Subcutaneous abdominal adipose tissue (tissue), 5 donors: ENCODE results near the gene POMT1.
"Not testable (repeated sequence)": the region's sequence is repeated elsewhere in the genome, so short reads cannot be mapped to it uniquely, and the experiment has no call there.

ENCODE experiments used
- H3K27ac ChIP-seq: one replicate; pipeline ENCODE4 v1.7.0; 2013; ENCODE audit warnings: low read depth, mild to moderate bottlenecking, inconsistent platforms, low read length, moderate library complexity
- H3K27me3 ChIP-seq, 5 donors: one replicate each; pipeline ENCODE4 v1.7.0; 2013; ENCODE audit warnings: low read length in 5 of 5, inconsistent platforms in 1 of 5; ENCODE audit not compliant: control insufficient read depth in 5 of 5, insufficient read depth in 4 of 5
- H3K36me3 ChIP-seq, 5 donors: one replicate each; pipeline ENCODE4 v1.7.0; 2013; ENCODE audit warnings: low read length in 5 of 5; ENCODE audit not compliant: control insufficient read depth in 5 of 5, insufficient read depth in 5 of 5
- H3K4me1 ChIP-seq, 5 donors: one replicate each; pipeline ENCODE4 v1.7.0; 2013; ENCODE audit warnings: low read length in 5 of 5, mild to moderate bottlenecking in 3 of 5, moderate library complexity in 1 of 5; ENCODE audit not compliant: control insufficient read depth in 5 of 5, insufficient read depth in 5 of 5
- H3K4me3 ChIP-seq, 5 donors: one replicate each; pipeline ENCODE4 v1.7.0; 2013; ENCODE audit warnings: low read length in 5 of 5, low read depth in 1 of 5
- H3K9ac ChIP-seq, 5 donors: one replicate each; pipeline ENCODE4 v1.7.0; 2013; ENCODE audit warnings: low read length in 5 of 5, mild to moderate bottlenecking in 4 of 5, moderate library complexity in 3 of 5
- H3K9me3 ChIP-seq, 5 donors: one replicate each; pipeline ENCODE4 v1.7.0; 2013; ENCODE audit warnings: low read length in 5 of 5; ENCODE audit not compliant: control insufficient read depth in 5 of 5
- donor health status: healthy.
- donor health status: healthy.
- donor health status: healthy.
- donor health status: healthy.
- donor health status: healthy.

Gene POMT1

GRCh38 chr9:131545786-131546335 lies 43.1 kb downstream of the POMT1 start:
- peaks cover 8 to 37% (median 22%) of the 10 kb centered on the region in 5 donors for H3K27me3 ChIP-seq
- no peak overlapping the region for H3K27ac ChIP-seq
- peaks cover 0 to 16% (median 10%) of the 10 kb centered on the region in 5 donors for H3K4me1 ChIP-seq
- no peaks in the 10 kb centered on the region for H3K36me3 ChIP-seq
- H3K9me3 ChIP-seq = peaks cover 0 to 18% (median 14%) of the 10 kb centered on the region in 5 donors
- H3K4me3 ChIP-seq = no peak overlapping the region
- no peak overlapping the region for H3K9ac ChIP-seq

DNA sequence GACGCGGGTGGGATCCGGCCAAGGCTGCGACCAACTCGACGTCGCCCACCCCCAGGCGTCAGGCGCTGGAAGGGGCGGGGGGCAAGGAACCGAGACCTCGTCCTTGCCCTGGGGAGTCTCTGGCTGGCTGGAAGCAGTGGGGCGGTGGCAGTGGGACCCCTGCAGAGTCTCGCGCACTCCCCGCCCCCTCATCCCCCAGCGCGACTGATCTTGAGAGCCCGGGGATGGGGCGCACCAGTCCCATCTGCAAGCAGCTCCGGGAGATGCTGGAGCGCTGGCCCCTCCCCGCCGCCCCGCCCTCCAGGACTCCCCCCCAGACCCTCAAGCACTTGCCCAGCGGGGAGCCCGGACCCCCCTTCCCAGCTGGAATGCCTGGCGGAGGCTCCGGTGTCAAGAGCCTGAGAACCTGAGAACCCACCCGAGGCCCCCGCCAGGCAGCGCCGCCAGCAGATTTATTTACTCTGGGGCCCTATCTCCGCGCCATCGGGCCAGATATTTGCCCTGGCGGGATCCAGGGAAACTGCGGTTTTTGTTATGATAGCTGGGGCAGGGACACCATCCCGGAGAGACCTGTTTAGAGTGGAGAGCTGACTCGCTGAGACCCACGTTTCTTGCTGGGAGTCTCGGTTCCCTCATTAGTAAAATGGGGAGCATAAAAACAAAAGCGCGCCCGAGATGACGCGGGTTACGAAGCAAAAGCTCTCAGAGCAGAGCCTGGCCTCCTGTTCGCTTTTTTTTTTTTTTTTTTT lies 43.8 kb downstream of the POMT1 start:
- H3K27ac ChIP-seq = no peak overlapping the region
- H3K36me3 ChIP-seq = no peaks in the 10 kb centered on the region
- no peak overlapping the region for H3K9ac ChIP-seq
- H3K9me3 ChIP-seq = peaks cover 0 to 18% (median 14%) of the 10 kb centered on the region in 5 donors
- peaks cover 8 to 37% (median 22%) of the 10 kb centered on the region in 5 donors for H3K27me3 ChIP-seq
- H3K4me3 ChIP-seq = peak overlapping the region in 3 of 5 donors; percentile 8 to 31 (median 29)
- H3K4me1 ChIP-seq = peaks cover 0 to 16% (median 10%) of the 10 kb centered on the region in 5 donors

- H3K27me3 ChIP-seq = peaks cover 22 to 55% (median 33%) of the 10 kb centered on the region in 5 donors
- H3K27ac ChIP-seq, H3K9ac ChIP-seq, H3K9me3 ChIP-seq, H3K4me3 ChIP-seq, H3K36me3 ChIP-seq: not testable (repeated sequence)
- H3K4me1 ChIP-seq = peaks cover 0 to 16% (median 10%) of the 10 kb centered on the region in 5 donors
These were observed 46.5 kb downstream of the POMT1 start for GRCh38 chr9:131549186-131549585.

DNA sequence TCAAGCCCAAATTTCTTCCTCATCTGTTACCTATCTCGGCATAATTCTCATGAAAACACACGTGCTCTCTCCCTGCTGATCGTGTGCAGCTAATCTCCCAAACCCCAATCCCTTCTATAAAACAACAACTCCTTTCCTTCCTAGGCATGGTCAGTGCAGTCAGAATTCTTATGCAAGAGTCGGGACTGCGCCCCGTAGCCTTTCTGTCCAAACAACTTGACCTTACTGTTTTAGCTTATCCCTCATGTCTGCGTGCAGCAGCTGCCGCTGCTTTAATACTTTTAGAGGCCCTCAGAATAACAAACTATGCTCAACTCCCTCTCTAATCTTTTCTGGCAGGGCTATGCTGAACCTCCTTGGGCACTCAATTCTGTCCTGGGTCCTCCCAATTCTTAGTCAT lies 47.7 kb downstream of the POMT1 start:
- Histone ChIP-seq H3K4me1 (peaks cover 0 to 13% (median 10%) of the 10 kb centered on the region in 5 donors), H3K27me3 (peaks cover 27 to 53% (median 34%) of the 10 kb centered on the region in 5 donors)

DNA sequence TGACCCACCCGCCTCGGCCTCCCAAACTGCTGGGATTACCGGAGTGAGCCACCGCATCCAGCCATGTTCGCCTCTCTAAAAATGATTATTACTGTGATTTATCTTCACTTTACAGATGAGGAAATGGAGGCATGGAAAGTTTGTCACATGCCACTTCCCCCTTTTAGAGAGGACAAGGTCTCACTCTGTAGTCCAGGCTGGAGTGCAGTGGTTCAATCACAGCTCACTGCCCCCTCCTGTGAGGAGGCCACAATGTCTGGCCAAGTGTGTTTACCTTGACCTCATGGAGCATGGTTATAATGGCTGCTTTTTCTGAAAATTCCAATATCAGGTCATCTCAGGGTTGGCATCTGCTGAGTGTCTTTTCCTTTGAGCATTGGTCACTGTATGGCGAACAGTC lies 49.3 kb downstream of the POMT1 start:
- Histone ChIP-seq H3K36me3 (no peaks in the 10 kb centered on the region), H3K9me3 (no peaks in the 10 kb centered on the region), H3K4me1 (peaks cover 0 to 2% (median 0%) of the 10 kb centered on the region in 5 donors), H3K27me3 (peaks cover 21 to 50% (median 30%) of the 10 kb centered on the region in 5 donors), H3K27ac (no peak overlapping the region), H3K9ac (no peak overlapping the region), H3K4me3 (no peak overlapping the region)

More for the DNA sequence above, 47.7 kb downstream of the POMT1 start:
- H3K9me3 ChIP-seq, H3K27ac ChIP-seq, H3K4me3 ChIP-seq, H3K9ac ChIP-seq, H3K36me3 ChIP-seq: not testable (repeated sequence)

- Histone ChIP-seq H3K4me1 (peaks cover 0 to 2% (median 0%) of the 10 kb centered on the region in 5 donors), H3K27ac (no peak overlapping the region), H3K4me3 (no peak overlapping the region), H3K27me3 (peaks cover 21 to 41% (median 29%) of the 10 kb centered on the region in 5 donors), H3K9ac (no peak overlapping the region), H3K36me3 (no peaks in the 10 kb centered on the region), H3K9me3 (no peaks in the 10 kb centered on the region)
These were observed 51.5 kb downstream of the POMT1 start for GRCh38 chr9:131554087-131554842.

DNA sequence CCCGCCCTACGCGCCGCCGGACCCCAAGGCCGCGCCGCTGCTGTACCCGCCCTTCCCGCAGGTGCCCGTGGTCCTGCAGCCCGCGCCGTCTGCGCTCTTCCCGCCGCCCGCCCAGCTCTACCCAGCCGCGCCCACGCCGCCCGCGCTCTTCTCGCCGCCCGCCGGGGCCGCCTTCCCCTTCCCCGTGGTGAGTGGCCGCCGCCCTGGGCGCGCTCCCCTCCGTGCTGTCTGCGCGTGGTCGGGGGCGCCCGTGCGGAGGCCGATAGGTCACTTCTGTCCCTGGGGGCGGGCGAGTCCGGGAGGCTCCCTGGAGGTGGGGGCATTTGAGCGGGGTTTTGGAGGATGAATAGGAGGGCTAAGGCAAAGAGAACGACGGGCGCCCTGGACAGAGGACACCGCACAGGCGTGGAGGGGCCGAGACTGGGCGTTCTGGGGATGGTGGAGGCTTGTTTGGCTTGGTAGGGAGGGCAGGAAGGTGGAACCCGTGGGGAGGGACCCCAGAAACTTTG lies 52.2 kb downstream of the POMT1 start:
- no peak overlapping the region for H3K27ac ChIP-seq
- H3K9ac ChIP-seq = no peak overlapping the region
- no peaks in the 10 kb centered on the region for H3K9me3 ChIP-seq
- no peaks in the 10 kb centered on the region for H3K36me3 ChIP-seq
- peaks cover 21 to 39% (median 28%) of the 10 kb centered on the region in 5 donors for H3K27me3 ChIP-seq
- no peak overlapping the region for H3K4me3 ChIP-seq
- peaks cover 0 to 4% (median 0%) of the 10 kb centered on the region in 5 donors for H3K4me1 ChIP-seq

DNA sequence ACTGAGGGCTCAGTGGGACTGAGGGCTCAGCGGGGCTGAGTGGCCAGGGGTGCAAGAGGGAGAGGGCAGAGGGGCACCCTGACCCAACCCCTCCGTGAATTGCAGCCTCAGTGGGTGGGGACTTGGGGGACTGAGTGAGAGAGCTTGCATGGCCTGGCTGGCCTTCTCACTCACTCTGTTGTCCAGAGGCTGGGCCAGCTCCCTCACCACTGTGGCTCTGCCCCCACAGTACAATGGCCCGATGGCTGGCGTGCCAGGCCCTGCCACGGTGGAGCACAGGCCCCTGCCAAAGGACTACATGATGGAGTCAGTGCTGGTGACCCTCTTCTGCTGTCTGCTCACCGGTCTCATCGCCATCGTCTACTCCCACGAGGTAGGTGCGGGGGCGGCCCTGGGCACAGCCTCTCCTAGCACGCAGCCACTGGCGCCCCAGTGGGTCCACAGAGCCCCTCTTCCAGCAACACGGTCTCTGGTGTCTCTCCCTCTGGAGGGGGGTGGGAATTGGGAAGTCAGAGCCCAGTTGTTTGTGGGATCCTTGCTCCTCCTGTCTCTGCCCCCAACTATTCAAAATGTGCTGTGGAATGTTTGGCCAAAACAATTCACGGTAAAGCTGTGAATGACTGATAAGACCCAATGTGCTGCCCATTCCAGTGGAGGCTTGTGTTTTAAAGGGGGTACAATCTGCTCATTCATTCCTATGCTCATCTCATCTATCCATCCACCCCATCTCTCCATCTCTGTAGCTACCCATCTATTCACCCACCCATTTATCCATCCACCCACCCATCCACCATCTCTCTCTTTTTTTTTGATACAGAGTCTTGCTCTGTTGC lies 53.3 kb downstream of the POMT1 start:
- no peak overlapping the region for H3K9ac ChIP-seq
- H3K27ac ChIP-seq = no peak overlapping the region
- H3K4me1 ChIP-seq = peaks cover 0 to 4% (median 0%) of the 10 kb centered on the region in 5 donors
- no peak overlapping the region for H3K4me3 ChIP-seq
- no peaks in the 10 kb centered on the region for H3K36me3 ChIP-seq
- peaks cover 21 to 37% (median 28%) of the 10 kb centered on the region in 5 donors for H3K27me3 ChIP-seq
- no peaks in the 10 kb centered on the region for H3K9me3 ChIP-seq

DNA sequence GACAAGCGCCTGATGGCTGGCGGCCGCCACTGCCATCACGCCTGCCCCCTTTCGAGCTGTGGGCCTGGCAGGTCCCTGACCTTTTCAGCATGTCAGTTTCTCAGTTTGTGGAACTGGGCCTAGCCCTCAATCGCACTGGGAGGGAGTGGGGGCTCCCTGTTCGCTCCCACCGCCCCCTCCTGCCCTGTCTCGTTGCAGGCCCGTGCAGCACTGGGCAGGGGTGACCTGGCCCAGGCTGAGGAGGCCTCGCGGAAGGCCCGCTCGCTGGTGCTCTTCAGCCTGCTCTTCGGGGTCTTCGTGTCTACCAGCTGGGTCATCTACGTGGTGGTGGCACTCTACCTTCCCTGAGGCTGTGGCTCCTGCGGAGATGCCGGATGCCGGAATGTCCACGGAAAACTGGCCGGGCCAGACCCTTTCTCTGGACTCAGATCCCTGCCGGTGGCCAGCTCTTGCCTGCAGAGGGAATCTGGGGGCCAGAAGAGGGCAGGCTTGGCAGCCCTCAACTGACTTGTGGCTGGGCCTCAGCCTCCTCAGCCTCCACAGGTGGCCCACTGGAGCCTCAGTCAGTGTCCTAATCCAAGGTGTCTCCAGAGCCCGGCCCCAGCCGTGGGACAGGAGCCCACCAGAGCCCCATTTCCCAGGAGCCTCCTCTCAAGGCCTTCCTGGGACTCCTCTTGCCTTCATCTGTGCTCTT lies 55.3 kb downstream of the POMT1 start:
- Histone ChIP-seq H3K27me3 (peaks cover 21 to 29% (median 24%) of the 10 kb centered on the region in 5 donors), H3K4me3 (no peak overlapping the region), H3K4me1 (peaks cover 0 to 5% (median 0%) of the 10 kb centered on the region in 5 donors), H3K9me3 (peaks cover 0 to 7% (median 5%) of the 10 kb centered on the region in 5 donors), H3K36me3 (no peaks in the 10 kb centered on the region), H3K9ac (no peak overlapping the region), H3K27ac (no peak overlapping the region)
